ENCODE measurements around the gene BNIP5. TPM values are rescaled to one million over a fixed set of nuclear protein-coding genes. Genes with fewer than 3 reads are reported as not detected.

Gene BNIP5
- total RNA-seq, 2 donors from 2014 or later = not detected

DNA sequence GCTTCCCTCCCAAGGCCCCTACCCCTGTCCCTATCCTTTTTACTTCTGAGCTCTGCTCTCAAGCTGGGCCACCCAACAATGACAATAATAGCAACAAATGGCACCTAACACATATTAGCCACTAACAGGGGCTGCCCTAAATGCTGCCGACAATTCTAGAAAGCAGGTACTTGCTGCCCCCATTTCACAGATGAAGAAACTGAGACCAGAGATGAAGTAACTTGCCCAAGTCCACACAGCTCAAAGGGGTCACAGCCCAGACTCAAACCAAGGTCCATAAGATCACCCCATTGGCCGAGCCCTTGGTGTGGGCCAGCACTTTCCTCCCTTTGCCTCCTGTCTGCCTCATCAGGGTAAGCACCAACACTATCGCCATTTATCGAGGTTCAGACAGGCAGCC, 12.0 kb downstream of the BNIP5 start:
- TF ChIP-seq, protein P1, sequence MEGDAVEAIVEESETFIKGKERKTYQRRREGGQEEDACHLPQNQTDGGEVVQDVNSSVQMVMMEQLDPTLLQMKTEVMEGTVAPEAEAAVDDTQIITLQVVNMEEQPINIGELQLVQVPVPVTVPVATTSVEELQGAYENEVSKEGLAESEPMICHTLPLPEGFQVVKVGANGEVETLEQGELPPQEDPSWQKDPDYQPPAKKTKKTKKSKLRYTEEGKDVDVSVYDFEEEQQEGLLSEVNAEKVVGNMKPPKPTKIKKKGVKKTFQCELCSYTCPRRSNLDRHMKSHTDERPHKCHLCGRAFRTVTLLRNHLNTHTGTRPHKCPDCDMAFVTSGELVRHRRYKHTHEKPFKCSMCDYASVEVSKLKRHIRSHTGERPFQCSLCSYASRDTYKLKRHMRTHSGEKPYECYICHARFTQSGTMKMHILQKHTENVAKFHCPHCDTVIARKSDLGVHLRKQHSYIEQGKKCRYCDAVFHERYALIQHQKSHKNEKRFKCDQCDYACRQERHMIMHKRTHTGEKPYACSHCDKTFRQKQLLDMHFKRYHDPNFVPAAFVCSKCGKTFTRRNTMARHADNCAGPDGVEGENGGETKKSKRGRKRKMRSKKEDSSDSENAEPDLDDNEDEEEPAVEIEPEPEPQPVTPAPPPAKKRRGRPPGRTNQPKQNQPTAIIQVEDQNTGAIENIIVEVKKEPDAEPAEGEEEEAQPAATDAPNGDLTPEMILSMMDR (conservative IDR thresholded peaks at IDR 0.05) = no peak
- Histone ChIP-seq H3K4me1 (ENCODE audit: control insufficient read depth, insufficient read depth, low read length) (no peaks in the 10 kb centered on the region), H3K36me3 (ENCODE audit: control insufficient read depth, insufficient read depth, low read length) (no peaks in the 10 kb centered on the region), H3K27ac (ENCODE audit: low read depth, low read length) (no peak overlapping the region), H3K27me3 (ENCODE audit: control insufficient read depth, insufficient read depth, low read length, poor library complexity, severe bottlenecking) (no peaks in the 10 kb centered on the region), H3K9me3 (ENCODE audit: control insufficient read depth, low read length) (no peaks in the 10 kb centered on the region), H3K9ac (ENCODE audit: extremely low read depth, low read length, poor library complexity, severe bottlenecking) (no peak overlapping the region), H3K4me3 (ENCODE audit: low read length) (no peak overlapping the region)
- Mint-ChIP-seq H3K27ac (no peak overlapping the region), H3K9me3 (no peaks in the 10 kb centered on the region), H3K4me1 (peaks cover 2% of the 10 kb centered on the region), H3K4me3 (no peak overlapping the region), H3K27me3 (ENCODE audit: insufficient read depth) (no peaks in the 10 kb centered on the region), H3K36me3 (ENCODE audit: low read depth) (no peaks in the 10 kb centered on the region)
- 90 to 93% methylated on average over 2 to 4 of the region's 4 CpGs for WGBS, 2 experiments (ENCODE audit: insufficient coverage in 1 of 2, insufficient read length in 1 of 2)
- DNase-seq = no peak

DNA sequence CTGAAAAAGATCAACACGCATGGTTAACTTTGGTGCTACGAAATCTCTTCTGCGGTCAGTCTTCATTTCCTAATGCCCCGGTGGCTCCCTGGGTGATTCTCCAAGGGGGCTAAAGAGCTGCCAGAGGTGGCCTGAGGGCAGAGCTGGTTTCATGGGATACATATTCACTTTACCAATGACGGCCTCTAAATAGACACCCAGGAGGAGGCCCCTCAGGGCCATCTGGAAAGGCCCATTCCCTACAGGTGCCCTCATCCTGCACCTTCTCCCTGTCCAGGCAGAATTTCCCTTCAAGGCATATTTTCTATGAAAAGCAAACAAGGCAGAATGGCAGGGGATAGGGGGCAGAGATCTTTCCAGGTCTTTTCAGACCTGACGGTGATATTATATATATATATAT, 12.5 kb downstream of the BNIP5 start:
- no peak overlapping the region for H3K27ac Mint-ChIP-seq
- H3K9ac ChIP-seq (ENCODE audit: extremely low read depth, low read length, poor library complexity, severe bottlenecking) = no peak overlapping the region
- no peaks in the 10 kb centered on the region for H3K4me1 ChIP-seq (ENCODE audit: control insufficient read depth, insufficient read depth, low read length)
- H3K4me3 ChIP-seq (ENCODE audit: low read length) = no peak overlapping the region
- TF ChIP-seq, protein P1 (conservative IDR thresholded peaks at IDR 0.05) = no peak
- DNase-seq = peak; percentile 20
- no peaks in the 10 kb centered on the region for H3K27me3 ChIP-seq (ENCODE audit: control insufficient read depth, insufficient read depth, low read length, poor library complexity, severe bottlenecking)
- no peaks in the 10 kb centered on the region for H3K27me3 Mint-ChIP-seq (ENCODE audit: insufficient read depth)
- H3K9me3 ChIP-seq (ENCODE audit: control insufficient read depth, low read length) = no peaks in the 10 kb centered on the region
- no peaks in the 10 kb centered on the region for H3K9me3 Mint-ChIP-seq
- peaks cover 2% of the 10 kb centered on the region for H3K4me1 Mint-ChIP-seq
- H3K36me3 ChIP-seq (ENCODE audit: control insufficient read depth, insufficient read depth, low read length) = no peaks in the 10 kb centered on the region
- H3K27ac ChIP-seq (ENCODE audit: low read depth, low read length) = no peak overlapping the region
- WGBS, 2 experiments (ENCODE audit: insufficient coverage in 1 of 2, insufficient read length in 1 of 2) = 90 to 95% methylated on average over 4 to 5 of the region's 6 CpGs
- H3K36me3 Mint-ChIP-seq (ENCODE audit: low read depth) = no peaks in the 10 kb centered on the region
- no peak overlapping the region for H3K4me3 Mint-ChIP-seq

DNA sequence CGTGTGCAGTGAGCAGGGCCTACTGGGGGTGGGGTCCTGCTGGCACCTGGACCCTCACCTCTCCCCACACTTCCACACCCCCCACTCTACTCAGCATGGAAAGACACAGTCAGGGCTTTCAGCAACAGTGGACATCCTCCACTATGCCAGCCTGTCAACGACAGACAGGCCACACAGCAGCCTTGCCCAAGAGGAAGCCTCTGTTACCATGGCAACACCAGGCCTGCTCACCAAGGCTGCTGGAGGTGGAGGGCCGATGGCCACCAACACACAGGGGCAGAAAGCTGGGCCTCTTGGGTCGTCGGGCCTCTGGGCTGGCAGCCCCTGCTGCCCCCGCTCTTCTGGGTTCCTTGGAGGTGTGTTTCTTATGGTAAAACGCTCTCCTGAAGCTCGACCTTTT, 13.6 kb downstream of the BNIP5 start:
- H3K27ac ChIP-seq (ENCODE audit: low read depth, low read length) = no peak overlapping the region
- no peaks in the 10 kb centered on the region for H3K9me3 Mint-ChIP-seq
- peaks cover 2% of the 10 kb centered on the region for H3K4me1 Mint-ChIP-seq
- TF ChIP-seq, protein P1 (conservative IDR thresholded peaks at IDR 0.05) = no peak
- H3K27me3 ChIP-seq (ENCODE audit: control insufficient read depth, insufficient read depth, low read length, poor library complexity, severe bottlenecking) = no peaks in the 10 kb centered on the region
- H3K4me1 ChIP-seq (ENCODE audit: control insufficient read depth, insufficient read depth, low read length) = no peaks in the 10 kb centered on the region
- H3K9ac ChIP-seq (ENCODE audit: extremely low read depth, low read length, poor library complexity, severe bottlenecking) = no peak overlapping the region
- no peak overlapping the region for H3K4me3 ChIP-seq (ENCODE audit: low read length)
- H3K27ac Mint-ChIP-seq = no peak overlapping the region
- 75 to 83% methylated on average over 2 to 8 of the region's 8 CpGs for WGBS, 2 experiments (ENCODE audit: insufficient coverage in 1 of 2, insufficient read length in 1 of 2)
- peak; percentile 70 for DNase-seq
- H3K36me3 Mint-ChIP-seq (ENCODE audit: low read depth) = no peaks in the 10 kb centered on the region
- H3K9me3 ChIP-seq (ENCODE audit: control insufficient read depth, low read length) = no peaks in the 10 kb centered on the region
- H3K36me3 ChIP-seq (ENCODE audit: control insufficient read depth, insufficient read depth, low read length) = no peaks in the 10 kb centered on the region
- no peak overlapping the region for H3K4me3 Mint-ChIP-seq
- no peaks in the 10 kb centered on the region for H3K27me3 Mint-ChIP-seq (ENCODE audit: insufficient read depth)

Data from endodermal cell (in vitro differentiated cells).